Loucy (cell line): ENCODE results near the gene USP17L24.
"Not testable (repeated sequence)": the region's sequence is repeated elsewhere in the genome, so short reads cannot be mapped to it uniquely, and the experiment has no call there.

ENCODE experiments used
- H2AFZ ChIP-seq: fragments of 200-600 bp; sonication (generic); 2 replicates; pipeline ENCODE4 v1.6.0; 2016; ENCODE audit warnings: antibody characterized with exemption, mild to moderate bottlenecking, low read length, moderate library complexity
- H3F3A ChIP-seq: fragments of 200-600 bp; 2 replicates; pipeline ENCODE4 v1.6.0; 2016; ENCODE audit warnings: antibody characterized with exemption, low read depth, mild to moderate bottlenecking
- H3K27me3 ChIP-seq: fragments of 200-600 bp; sonication (generic); 2 replicates; pipeline ENCODE4 v1.6.1; 2014; ENCODE audit warnings: low read length, mild to moderate bottlenecking; ENCODE audit not compliant: insufficient read depth, poor library complexity, severe bottlenecking
- H3K36me3 ChIP-seq: fragments of 200-600 bp; sonication (generic); 2 replicates; pipeline ENCODE4 v1.6.1; 2016; ENCODE audit warnings: low read length; ENCODE audit not compliant: insufficient read depth
- H3K4me1 ChIP-seq: fragments of 200-600 bp; sonication (generic); 2 replicates; pipeline ENCODE4 v1.5.1; 2014; ENCODE audit warnings: low read length, mild to moderate bottlenecking; ENCODE audit not compliant: insufficient read depth, poor library complexity, severe bottlenecking
- H3K4me2 ChIP-seq: fragments of 200-600 bp; sonication (generic); 2 replicates; pipeline ENCODE4 v1.6.0; 2014; ENCODE audit warnings: antibody characterized with exemption, low read length, low read depth, mild to moderate bottlenecking; ENCODE audit not compliant: poor library complexity, severe bottlenecking
- H3K4me3 ChIP-seq: fragments of 200-600 bp; sonication (generic); 2 replicates; pipeline ENCODE4 v1.5.1; 2014; ENCODE audit warnings: low read length, mild to moderate bottlenecking, mixed read lengths; ENCODE audit not compliant: poor library complexity, severe bottlenecking
- H3K79me2 ChIP-seq: fragments of 200-600 bp; sonication (generic); 2 replicates; pipeline ENCODE4 v1.6.1; 2014; ENCODE audit warnings: low read length; ENCODE audit not compliant: insufficient read depth
- H3K9ac ChIP-seq: fragments of 200-600 bp; sonication (generic); 2 replicates; pipeline ENCODE4 v1.6.0; 2014; ENCODE audit warnings: mild to moderate bottlenecking, low read depth, low read length, moderate library complexity; ENCODE audit not compliant: poor library complexity, severe bottlenecking
- H3K9me2 ChIP-seq: fragments of 200-600 bp; sonication (generic); replicated peaks from 2 replicates; pipeline ENCODE4 v1.6.1; 2016; ENCODE audit warnings: low read depth, low read length, mixed read lengths
- H3K9me3 ChIP-seq: fragments of 200-600 bp; sonication (generic); 2 replicates; pipeline ENCODE4 v1.6.1; 2014; ENCODE audit warnings: mild to moderate bottlenecking, antibody characterized with exemption, low read length, low read depth; ENCODE audit not compliant: insufficient read depth
- H4K20me1 ChIP-seq: fragments of 200-600 bp; sonication (generic); 2 replicates; pipeline ENCODE4 v1.6.0; 2014; ENCODE audit warnings: antibody characterized with exemption, low read length, mild to moderate bottlenecking; ENCODE audit not compliant: insufficient read depth, poor library complexity, severe bottlenecking

USP17L24 gene

GRCh38 chr4:9324865-9325264 is at the start of gene USP17L24:
USP17L24 (plus strand) TSS chr4:9325165; CDS start chr4:9325165, 0 bp downstream.
- H4K20me1 ChIP-seq, H2AFZ ChIP-seq, H3K9me3 ChIP-seq, H3K27me3 ChIP-seq, H3K36me3 ChIP-seq, H3K9ac ChIP-seq, H3F3A ChIP-seq, H3K4me1 ChIP-seq, H3K79me2 ChIP-seq, H3K4me2 ChIP-seq, H3K9me2 ChIP-seq, H3K4me3 ChIP-seq: not testable (repeated sequence)

- not testable (repeated sequence) for H3K79me2 ChIP-seq, H3K36me3 ChIP-seq, H4K20me1 ChIP-seq, H3F3A ChIP-seq, H3K27me3 ChIP-seq, H3K9me2 ChIP-seq, H3K9me3 ChIP-seq, H2AFZ ChIP-seq, H3K9ac ChIP-seq, H3K4me1 ChIP-seq, H3K4me3 ChIP-seq, H3K4me2 ChIP-seq
These were observed 774 bp upstream of the USP17L24 start for GRCh38 chr4:9324191-9324590.

- H3K9me3 ChIP-seq, H3K4me2 ChIP-seq, H3F3A ChIP-seq, H3K79me2 ChIP-seq, H4K20me1 ChIP-seq, H3K4me3 ChIP-seq, H3K4me1 ChIP-seq, H3K36me3 ChIP-seq, H3K27me3 ChIP-seq, H3K9me2 ChIP-seq, H3K9ac ChIP-seq, H2AFZ ChIP-seq: not testable (repeated sequence)
These were observed 4.6 kb downstream of the USP17L24 start, which contains the start of gene USP17L25 for GRCh38 chr4:9329611-9330010. USP17L25 (plus strand) TSS chr4:9329911; CDS start chr4:9329911, 0 bp downstream.

GRCh38 chr4:9334358-9334757 is 9.4 kb downstream of the USP17L24 start, which contains the start of gene USP17L26:
USP17L26 (plus strand) TSS chr4:9334658; CDS start chr4:9334658, 0 bp downstream.
- not testable (repeated sequence) for H2AFZ ChIP-seq, H3K79me2 ChIP-seq, H3K4me3 ChIP-seq, H3K36me3 ChIP-seq, H3K27me3 ChIP-seq, H3F3A ChIP-seq, H4K20me1 ChIP-seq, H3K4me2 ChIP-seq, H3K9me2 ChIP-seq, H3K9me3 ChIP-seq, H3K9ac ChIP-seq, H3K4me1 ChIP-seq

- not testable (repeated sequence) for H3K9me2 ChIP-seq, H3K9ac ChIP-seq, H3K36me3 ChIP-seq, H3K4me2 ChIP-seq, H3K4me1 ChIP-seq, H3K4me3 ChIP-seq, H3K79me2 ChIP-seq, H3K27me3 ChIP-seq, H2AFZ ChIP-seq, H3F3A ChIP-seq, H4K20me1 ChIP-seq, H3K9me3 ChIP-seq
These were observed 14.1 kb downstream of the USP17L24 start, which contains the start of gene USP17L5 for GRCh38 chr4:9339103-9339502. USP17L5 (plus strand) TSS chr4:9339403; CDS start chr4:9339403, 0 bp downstream.

GRCh38 chr4:9343848-9344247 is 18.9 kb downstream of the USP17L24 start, which contains the start of gene USP17L27:
USP17L27 (plus strand) TSS chr4:9344148; CDS start chr4:9344148, 0 bp downstream.
- not testable (repeated sequence) for H3K9ac ChIP-seq, H2AFZ ChIP-seq, H3K4me1 ChIP-seq, H3K27me3 ChIP-seq, H3K36me3 ChIP-seq, H4K20me1 ChIP-seq, H3K9me2 ChIP-seq, H3K4me3 ChIP-seq, H3K4me2 ChIP-seq, H3K79me2 ChIP-seq, H3K9me3 ChIP-seq, H3F3A ChIP-seq

- not testable (repeated sequence) for H3K9me2 ChIP-seq, H3K79me2 ChIP-seq, H3K4me2 ChIP-seq, H3F3A ChIP-seq, H3K27me3 ChIP-seq, H4K20me1 ChIP-seq, H2AFZ ChIP-seq, H3K9ac ChIP-seq, H3K36me3 ChIP-seq, H3K9me3 ChIP-seq, H3K4me3 ChIP-seq, H3K4me1 ChIP-seq
These were observed 23.6 kb downstream of the USP17L24 start, which contains the start of gene USP17L28 for GRCh38 chr4:9348593-9348992. USP17L28 (plus strand) TSS chr4:9348893; CDS start chr4:9348893, 0 bp downstream.
